Right lobe of liver (tissue), 4 donors: ENCODE results near the gene PRKN.

Experiments used
- POLR2A ChIP-seq: fragments of 450-650 bp; IDR thresholded peaks from one replicate; pipeline ENCODE4 v1.6.1; 2017; ENCODE audit warnings: antibody characterized with exemption, mild to moderate bottlenecking
- TF ChIP-seq, protein P1 (sequence below), 4 donors: fragments of 200-600 bp in 3 of 4; fragments of 450-650 bp in 1 of 4; IDR thresholded peaks; one replicate each; pipeline versions ENCODE4 v1.5.1 to v1.8.0; 2016 to 2022; ENCODE audit warnings: antibody characterized with exemption in 4 of 4, mild to moderate bottlenecking in 2 of 4
- donor health status: DM: no; HTN: no; CAD: no.
- donor health status: DM: no; HTN: no; CAD: no.
- donor health status: DM: no; HTN: yes; CAD: no.

DNA sequence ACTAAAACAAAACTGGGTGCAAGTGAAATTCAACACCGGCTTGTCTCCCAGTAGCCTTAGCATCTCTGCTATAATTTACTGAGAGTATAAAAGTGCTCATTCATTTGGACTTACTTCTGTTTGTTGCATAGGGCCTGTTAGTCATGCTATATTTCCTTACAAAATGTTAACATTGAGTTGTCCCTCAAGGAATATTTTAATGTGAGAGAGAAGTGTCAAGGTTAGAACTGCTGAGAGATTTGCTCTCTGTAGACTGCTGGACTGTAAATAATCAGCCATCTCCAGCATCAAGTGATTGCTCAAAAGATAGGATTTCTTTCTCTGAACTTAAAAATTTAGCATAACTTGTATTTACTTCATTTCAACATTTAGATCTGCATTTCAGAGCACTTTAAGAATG, 1125.2 kb downstream of the PRKN start:
- TF ChIP-seq POLR2A = no peak
- TF ChIP-seq, protein P1, sequence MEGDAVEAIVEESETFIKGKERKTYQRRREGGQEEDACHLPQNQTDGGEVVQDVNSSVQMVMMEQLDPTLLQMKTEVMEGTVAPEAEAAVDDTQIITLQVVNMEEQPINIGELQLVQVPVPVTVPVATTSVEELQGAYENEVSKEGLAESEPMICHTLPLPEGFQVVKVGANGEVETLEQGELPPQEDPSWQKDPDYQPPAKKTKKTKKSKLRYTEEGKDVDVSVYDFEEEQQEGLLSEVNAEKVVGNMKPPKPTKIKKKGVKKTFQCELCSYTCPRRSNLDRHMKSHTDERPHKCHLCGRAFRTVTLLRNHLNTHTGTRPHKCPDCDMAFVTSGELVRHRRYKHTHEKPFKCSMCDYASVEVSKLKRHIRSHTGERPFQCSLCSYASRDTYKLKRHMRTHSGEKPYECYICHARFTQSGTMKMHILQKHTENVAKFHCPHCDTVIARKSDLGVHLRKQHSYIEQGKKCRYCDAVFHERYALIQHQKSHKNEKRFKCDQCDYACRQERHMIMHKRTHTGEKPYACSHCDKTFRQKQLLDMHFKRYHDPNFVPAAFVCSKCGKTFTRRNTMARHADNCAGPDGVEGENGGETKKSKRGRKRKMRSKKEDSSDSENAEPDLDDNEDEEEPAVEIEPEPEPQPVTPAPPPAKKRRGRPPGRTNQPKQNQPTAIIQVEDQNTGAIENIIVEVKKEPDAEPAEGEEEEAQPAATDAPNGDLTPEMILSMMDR (IDR thresholded peaks at IDR 0.05) = no peak
